Stimulated activated naive CD4-positive, alpha-beta T cell (primary cell): ENCODE results near the gene HAPLN3.
"Not testable (repeated sequence)": the region's sequence is repeated elsewhere in the genome, so short reads cannot be mapped to it uniquely, and the experiment has no call there.

Source experiments
- DNase-seq, 6 experiments: peaks; one replicate each; lab custom pipeline; 2025; lab: John Stamatoyannopoulos, UW

HAPLN3 gene, protein sequence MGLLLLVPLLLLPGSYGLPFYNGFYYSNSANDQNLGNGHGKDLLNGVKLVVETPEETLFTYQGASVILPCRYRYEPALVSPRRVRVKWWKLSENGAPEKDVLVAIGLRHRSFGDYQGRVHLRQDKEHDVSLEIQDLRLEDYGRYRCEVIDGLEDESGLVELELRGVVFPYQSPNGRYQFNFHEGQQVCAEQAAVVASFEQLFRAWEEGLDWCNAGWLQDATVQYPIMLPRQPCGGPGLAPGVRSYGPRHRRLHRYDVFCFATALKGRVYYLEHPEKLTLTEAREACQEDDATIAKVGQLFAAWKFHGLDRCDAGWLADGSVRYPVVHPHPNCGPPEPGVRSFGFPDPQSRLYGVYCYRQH

DNA sequence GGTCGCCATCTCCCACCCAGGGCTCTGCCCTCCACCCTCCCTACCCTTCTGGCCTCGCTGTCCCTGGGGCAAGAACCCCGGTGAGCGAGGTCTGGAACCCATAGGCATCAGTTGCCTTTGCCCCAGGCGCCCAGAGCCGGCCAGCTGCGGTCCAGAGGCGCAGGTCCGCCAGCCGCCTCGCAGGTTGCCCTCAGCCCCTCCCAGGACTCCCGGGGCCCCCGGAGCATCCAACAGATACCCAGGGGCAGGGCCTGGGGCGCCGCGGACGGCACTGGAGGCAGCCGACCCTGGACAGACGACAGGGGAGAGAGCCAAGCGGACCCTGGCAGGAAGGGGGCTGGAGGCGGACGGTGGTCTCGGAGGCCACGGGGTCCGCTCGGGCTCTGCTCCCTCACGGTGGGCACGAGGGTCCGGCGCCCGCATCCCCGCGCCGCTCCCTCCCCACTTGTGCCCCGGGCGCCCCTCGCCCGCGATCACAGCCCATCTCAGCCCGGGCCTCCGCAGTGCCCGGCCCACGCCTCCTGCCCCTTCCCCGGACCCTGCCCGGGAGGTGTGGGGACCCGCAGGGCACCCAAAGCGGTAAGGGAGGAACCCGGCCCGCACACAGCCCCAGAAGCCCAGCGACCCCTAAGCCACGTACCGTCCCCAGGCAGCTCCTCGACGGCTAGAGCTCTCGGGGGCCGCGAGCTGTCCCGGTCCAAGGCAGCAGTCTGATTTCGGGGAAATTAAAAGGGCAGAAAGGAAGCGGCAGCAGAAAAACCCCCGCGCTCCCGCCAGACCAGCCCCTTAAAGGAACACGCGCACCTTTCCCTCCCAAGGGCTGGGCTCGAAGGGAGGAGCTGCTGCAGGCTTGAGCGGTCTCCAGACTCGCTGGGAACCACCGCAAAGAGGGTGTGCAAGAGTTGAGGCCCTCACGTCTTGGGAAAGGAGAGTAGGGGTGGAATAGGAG lies at the start of gene HAPLN3:
Gene HAPLN3, minus strand, starts transcription at position 726 of the 949 bp plus-strand sequence. CDS start 8,246 bp downstream, outside the sequence.
- peak; percentile 15 to 48 (median 30) for DNase-seq

DNA sequence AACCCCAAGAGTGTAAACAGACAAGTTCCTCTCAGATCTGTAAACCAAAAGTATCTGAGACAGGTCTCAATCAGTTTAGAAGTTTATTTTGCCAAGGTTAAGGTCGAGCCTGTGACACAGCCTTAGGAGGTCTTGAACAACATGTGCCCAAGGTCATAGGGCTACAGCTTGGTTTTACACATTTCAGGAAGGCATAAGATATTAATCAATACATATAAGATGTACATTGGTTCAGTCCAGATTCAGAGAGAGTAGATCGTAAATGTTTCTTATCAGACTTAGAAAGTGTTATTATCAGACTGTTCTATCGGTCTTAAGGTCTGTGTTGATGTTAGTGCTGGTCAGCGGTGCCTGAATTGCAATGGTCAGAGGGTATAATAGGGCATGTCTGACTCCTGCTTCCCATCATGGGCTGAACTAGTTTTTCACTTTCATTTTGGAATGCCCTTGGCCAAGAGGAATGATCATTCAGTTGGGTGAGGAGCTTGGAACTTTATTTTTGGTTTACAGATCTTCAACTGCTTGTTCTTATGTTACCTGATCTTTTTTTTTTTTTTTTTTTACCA lies 44.8 kb upstream of the HAPLN3 start:
- no peak for DNase-seq

DNA sequence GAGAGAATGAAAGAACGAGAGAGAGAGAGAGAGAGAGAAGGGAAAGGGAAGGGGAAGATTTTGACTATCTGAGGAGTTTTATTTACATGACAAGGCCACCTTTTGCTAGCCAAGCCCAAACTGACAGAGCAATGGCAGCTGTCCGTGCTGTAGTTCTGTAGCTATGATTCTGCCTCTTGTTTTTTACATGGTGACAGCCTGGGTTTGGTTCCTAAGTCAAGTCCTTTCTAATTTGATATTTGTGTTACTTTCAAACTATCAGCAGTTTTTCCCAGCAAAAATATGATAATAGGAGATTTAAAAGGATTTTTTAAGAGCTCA lies 44.1 kb upstream of the HAPLN3 start:
- DNase-seq: no peak

DNA sequence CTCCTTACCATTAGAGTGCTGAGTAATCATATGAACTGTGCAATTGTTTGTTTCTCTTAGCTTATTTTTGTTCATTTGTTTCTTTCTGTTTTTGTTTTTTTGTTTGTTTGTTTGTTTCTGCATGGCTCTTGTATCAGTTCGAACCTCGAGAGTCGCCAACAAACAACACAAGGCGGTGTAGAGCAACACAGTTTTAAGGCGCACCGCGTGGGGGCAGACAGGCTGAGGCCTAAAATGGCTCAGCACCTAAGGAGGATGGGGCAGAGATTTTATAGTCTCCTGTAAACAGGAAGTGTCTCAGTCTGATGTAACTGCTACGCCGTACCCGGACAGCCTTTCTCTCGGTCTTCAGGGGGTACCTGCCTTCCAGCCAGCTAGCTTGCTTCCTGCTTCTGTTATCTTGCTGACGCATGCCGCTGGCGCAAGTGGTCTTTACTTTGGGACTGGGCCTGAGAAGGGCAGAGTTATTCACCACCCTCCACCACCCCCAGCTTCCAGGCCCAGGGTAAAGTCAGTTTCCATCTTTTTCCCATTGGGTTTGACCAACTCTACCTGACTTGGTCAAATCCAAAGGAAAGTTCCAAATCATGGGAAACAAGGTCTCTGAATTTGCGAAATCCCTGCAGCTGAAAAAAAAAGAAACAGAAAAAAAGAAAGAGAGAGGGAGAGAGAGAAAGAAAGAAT lies 43.6 kb upstream of the HAPLN3 start:
- no peak for DNase-seq

DNA sequence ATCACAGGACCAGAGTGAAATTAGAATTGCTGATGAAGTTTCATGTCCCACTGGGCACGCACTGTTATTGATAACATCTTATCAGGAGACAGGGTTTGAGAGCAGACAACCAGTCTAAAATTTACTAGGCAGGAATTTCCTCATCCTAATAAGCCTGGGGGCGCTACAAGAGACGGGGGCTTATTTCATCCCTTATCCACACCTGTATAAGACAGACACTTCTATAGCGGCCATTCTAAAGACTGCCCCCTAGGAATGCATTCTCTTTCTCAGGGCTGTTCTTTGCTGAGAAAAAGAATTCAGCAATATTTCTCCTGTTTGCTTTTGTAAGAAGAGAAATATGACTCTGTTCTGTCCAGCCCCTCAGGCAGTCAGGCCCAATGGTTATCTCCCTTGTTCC lies 39.1 kb upstream of the HAPLN3 start:
- not testable (repeated sequence) for DNase-seq

DNA sequence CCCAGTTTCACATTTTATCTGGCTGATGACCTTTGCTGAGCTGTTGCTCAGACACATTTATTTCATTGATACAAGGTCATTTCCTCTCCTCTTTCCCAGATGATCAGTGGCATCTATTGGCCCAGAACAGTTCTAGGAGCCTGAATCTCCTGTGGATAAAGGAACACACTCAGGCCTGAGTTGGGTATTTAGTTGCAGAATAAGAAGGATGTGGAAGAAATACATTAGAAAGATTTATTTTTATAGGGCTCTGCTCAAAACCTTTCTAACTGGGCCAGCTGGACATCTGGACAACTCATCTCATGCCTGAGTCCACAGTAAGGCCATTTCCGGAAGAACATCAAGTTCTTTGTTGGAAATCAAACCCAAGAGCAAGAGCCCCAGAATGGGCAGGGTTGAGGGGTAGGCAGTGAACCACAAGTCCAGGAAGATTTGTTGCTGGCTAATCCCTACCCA lies 37.6 kb upstream of the HAPLN3 start:
- no peak for DNase-seq

DNA sequence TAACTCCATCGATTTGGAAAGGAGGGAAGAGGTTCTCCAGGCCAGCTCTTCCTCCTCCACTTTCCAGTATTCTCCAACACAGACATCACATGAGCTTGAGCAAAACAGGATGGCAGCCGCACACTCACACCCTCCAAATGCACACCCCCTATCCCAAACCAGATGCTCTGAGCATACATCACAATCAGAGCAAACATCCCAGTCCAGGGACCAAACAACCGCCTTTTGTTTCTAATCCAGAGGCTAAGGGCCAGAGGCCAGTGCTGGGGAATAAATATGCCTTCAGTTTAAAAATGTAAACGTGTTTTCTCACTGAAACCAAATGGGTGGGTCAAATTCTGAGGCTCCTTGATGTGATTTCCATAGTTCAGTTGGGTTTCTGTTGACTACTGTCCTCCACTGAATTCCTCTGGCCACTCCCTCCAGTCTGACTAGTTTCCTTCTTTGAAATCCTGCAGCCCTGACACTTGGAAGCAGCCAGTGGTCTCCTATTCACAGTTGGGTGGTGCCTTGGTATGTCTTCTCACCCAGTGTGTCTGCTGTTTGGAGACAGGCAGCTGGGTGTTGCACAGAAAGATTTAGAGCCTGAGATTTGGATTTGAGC lies 37.0 kb upstream of the HAPLN3 start:
- DNase-seq: no peak

DNA sequence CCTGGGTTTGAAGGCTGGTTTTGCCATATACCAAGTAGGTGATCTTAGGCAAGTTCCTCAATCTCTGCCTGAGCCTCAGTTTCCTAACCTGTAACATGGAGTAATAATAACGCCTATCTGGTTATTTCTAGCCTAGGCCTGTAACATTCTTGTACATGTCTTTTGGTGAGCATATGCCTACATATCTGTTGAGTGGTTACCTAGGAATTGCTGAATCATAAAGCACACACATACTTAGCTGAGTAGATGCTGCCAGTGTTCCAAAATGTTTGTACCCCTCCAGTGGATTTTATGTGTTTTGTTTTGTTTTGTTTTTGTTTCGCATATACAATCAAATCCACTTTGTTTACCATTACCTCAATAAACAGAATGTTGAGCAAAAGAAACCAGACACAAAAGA lies 35.2 kb upstream of the HAPLN3 start:
- no peak for DNase-seq

DNA sequence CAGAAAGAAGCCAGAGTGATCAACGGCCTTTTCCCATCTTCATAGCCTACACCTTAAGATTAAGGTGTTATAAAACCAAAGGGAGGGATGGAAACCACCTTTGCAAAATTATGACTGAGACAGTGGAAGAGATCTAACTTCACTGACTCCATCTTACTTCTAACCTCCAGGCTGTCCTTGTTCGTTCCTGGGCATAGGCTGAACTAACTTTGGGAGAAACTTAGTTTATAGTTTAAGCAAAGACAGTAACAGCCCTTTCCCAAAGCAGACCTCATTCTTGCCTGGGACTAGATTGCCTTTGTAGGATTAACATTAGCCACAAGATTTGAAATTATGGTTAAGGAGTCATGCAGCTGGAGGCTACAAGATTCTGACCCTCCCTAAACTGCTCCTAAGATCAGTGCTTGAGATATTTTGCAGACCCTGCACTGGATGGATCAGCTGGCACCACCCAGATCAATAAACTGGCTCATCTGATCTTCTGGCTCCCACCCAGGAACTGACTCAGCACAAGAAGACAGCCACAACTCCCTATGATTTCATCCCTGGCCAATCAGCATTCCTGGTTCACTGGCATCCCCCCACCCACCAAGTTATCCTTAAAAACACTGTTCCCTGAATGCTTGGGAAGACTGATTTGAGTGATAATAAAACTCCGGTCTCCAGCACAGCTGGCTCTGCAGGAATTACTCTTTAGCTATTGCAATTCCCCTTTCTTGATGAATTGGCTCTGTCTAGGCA lies 34.2 kb upstream of the HAPLN3 start:
- DNase-seq: not testable (repeated sequence)

DNA sequence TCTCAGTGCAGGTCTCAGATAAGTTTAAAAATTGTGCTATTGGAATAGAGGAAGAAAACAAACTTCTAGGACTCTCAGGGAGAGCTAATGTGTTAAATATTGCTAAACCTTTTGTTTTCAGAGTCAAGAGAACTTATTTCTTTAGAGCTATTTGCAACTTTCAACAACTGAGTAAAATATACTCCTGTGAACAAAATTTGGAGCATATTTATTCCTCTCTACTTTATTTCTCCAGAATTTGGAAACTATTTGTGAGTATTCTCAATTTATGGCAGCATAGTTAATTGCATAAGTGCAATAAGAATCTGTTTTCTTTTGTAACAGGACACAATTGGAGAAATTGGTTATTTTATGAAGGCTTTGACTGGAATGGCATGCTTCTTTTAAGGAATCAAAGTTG lies 32.8 kb upstream of the HAPLN3 start:
- DNase-seq: not testable (repeated sequence)

DNA sequence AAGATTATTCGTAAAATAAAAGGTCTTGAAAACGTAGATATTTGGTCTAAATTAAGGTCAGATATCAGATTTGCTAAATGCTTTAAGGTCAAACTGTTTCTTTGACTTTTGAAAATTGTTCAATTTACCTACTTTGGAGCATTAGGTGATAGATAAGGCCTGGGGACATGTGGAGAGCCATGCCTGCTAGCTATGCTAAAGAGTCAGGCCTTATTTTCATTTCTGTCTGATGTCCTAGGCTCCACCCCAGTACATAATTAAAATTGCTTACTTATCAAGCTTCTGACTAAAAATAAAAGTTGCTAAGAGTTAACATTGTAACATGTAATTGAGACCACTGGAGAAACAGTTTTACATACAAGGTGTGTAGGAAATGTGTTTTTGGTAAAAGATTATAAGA lies 30.3 kb upstream of the HAPLN3 start:
- DNase-seq: not testable (repeated sequence)

DNA sequence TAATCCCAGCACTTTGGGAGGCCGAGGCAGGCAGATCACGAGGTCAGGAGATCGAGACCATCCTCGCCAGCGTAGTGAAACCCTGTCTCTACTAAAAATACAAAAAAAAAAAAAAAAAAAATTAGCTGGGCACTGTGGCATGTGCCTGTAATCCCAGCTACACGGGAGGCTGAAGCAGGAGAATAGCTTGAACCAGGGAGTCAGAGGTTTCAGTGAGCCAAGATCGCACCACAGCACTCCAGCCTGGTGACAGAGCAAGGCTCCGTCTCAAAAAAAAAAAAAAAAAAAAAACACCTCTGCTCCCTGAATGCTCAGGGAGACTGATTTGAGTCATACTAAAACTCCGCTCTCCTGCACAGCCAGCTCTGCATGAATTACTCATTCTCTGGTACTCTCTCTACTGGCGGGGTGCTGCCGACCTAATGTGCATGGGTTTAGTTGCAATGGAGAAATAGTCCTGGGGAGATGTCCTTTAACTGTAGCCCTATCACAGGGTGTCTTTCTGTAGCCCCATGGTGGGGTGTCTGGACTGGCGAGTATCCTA lies 25.6 kb upstream of the HAPLN3 start:
- DNase-seq: not testable (repeated sequence)

DNA sequence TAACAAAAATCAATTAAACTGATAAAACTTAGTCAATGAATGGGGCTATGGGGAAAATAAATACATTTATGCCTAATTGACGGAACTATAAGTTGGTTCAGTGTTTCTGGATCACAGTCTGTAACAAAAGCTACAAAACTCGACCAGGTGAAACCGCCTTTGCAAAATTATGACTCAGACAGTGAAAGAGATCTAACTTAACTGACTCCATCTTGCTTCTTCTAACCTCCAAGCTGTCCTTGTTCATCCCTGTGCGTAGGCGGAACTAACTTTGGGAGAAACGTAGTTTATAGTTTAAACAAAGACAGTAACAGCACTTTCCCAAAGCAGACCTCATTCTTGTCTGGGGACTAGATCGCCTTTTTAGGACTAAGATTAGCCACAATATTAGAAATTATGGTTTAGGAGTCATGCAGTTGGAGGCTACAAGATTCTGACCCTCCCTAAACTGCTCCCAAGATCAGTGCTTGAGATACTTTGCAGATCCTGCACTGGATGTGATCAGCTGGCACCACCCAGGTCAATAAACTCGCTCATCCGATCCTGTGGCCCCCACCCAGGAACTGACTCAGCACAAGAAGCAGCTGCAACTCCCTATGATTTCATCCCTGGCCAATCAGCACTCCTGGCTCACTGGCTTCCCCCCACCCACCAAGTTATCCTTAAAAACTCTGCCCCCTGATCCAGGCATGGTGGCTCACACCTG lies 25.0 kb upstream of the HAPLN3 start:
- no peak for DNase-seq

DNA sequence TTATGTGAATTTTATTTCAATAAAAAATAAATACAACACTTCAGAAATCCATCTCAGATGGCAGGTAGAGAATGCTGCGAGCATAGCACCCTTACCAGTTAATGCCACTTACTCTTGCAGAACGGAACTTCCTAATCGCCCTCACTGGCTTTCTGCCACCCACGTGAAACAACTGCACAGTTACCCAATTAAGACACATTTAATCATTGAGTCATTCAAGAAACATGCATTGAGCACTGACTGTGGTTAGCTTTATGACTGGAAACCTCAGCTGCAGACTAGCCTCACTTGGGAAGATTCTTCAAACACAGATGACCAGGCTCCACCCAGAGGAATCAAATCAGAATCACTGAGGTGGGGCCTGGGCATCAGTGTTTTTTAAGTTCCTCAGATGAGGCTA lies 23.4 kb upstream of the HAPLN3 start:
- no peak for DNase-seq

DNA sequence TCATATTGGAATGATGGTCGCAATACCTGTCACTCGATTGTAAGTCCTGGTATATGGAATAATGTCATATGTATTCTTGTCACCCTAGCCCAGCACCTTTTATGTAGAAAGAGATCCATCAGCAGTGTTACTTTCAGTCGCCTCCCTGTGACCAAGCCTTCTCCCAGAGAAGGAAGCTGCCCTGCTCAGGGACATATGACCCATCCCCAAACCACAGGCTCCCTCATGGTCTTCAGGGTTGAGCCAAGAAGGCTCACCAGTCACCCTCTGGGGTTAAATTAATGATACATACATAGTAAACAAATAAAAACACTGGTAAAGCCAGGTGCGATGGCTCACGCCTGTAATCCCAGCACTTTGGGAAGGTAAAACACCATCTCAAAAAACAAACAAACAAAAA lies 22.4 kb upstream of the HAPLN3 start:
- no peak for DNase-seq

DNA sequence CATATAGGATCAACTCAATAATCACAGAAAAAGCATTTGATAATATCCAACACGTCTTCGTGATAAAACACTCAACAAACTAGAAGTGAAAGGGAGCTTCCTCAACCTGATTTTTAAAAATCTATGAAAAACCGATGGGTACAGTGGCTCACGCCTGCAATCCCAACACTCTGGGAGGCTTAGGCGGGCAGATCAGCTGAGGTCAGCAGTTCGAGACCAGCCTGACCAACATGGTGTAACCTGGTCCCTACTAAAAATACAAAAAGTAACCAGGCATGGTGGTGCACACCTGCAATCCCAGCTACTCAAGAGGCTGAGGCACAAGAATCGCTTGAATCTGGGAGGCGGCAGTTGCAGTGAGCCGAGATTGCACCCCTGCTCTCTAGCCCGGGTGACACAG lies 20.0 kb upstream of the HAPLN3 start:
- DNase-seq: no peak

DNA sequence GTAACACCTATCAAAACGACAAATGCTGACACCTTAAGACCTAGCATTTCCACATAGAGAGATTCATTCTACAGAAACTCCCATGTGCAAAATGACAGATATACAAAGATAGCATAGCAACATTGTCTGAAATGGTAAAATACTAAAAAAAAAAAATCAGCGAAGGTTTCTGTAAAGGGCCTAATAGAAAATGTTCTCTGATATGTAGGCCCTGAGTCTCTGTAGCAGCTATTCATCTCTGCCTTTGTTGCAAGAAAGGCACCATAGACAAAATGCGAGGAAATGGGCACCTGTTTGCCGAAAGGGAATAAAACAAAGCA lies 18.5 kb upstream of the HAPLN3 start:
- DNase-seq: no peak

DNA sequence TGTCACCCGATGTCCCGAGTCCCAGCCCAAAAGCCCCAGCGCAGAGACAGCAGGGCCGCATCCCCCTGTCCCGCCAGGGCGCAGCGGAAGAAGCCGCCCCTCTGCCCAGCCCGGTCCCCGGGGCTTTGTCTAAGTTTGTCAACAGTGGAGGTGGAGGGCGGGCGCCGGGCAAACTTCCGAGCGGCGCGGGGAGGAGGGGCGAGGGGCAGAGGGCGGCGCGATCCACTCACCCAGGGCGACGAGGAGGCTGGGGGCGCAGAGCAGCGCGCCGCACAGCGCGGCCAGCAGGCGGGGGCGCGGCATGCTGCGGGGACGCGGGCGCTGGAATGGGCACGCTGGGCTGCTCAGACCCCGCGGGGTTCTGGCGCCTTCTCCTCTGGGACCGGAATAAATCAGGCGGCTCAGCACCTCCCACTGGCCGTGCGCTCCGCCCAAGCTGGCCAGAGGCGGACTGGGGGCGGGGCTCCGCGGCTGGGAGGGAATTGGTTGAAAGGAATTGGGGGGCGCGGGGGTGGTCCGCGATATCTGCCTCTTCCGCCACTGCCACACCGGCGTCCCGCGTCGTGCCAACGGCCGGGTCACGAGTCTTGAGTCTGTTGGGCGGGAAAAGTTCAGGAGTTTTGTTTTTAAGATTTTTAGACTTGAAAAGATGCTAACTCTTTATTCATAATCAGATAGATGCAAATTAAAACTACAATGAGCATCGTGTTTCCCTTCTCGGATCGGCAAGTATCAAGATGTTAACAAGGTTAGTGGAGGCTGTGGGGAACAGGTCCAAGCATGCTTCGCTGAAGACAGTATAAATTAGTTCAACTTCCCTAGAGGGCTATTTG lies 17.9 kb upstream of the HAPLN3 start, which contains the start of gene MFGE8:
Gene MFGE8, minus strand, starts transcription at position 363 of the 833 bp plus-strand sequence. Its CDS starts 60 bp downstream, at position 303.
- peak; percentile 53 to 78 (median 66) for DNase-seq

DNA sequence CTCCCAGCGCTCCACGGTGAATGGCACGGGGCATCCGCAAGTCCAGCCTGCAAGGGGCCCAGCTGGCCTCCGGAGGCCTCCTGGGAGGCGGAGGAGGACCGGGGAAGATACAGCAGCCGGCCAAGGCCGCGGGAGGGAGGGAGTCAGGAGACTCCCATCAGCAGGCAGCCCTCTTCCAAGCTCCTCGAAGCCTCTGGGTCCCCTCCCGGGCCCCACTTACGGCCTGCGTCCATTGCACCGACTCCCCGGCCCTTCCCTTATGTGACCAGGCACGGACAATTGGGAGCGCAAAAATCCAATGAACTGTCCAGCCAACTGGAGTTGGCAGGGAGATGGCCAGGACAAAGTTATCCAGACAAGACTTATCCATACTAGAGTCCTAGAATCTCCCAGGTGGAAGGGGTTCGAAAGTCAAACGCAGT lies 17.2 kb upstream of the HAPLN3 start:
- no peak for DNase-seq
